ENCODE measurements around the gene CBLL1. TPM values are rescaled to one million over a fixed set of nuclear protein-coding genes. Genes with fewer than 3 reads are reported as not detected.
A peak's percentile ranks its signal among the peaks of the same experiment; 100 is the strongest.

CBLL1 gene
- polyA plus RNA-seq, 1 of the 3 experiments (the other 2 are of a cell fraction) = 28.8 TPM

- TF ChIP-seq USF1 (IDR thresholded peaks at IDR 0.05; ENCODE audit: borderline replicate concordance, low read depth) (no peak), YY1 (IDR thresholded peaks at IDR 0.05; ENCODE audit: low read depth) (no peak), TCF12 (IDR thresholded peaks at IDR 0.05) (no peak), TEAD4 (IDR thresholded peaks at IDR 0.05; ENCODE audit: borderline replicate concordance, insufficient read depth) (no peak)
Observed at GRCh38 chr7:107723255-107723654, 20.7 kb upstream of the CBLL1 start (continued).

- Histone ChIP-seq H3F3A (replicated peaks; ENCODE audit: insufficient read depth) (no peaks in the 10 kb centered on the region), H4K20me1 (ENCODE audit: insufficient read depth) (no peaks in the 10 kb centered on the region), H3K4me2 (no peak overlapping the region), H3K4me3 (ENCODE audit: low read depth in 2 of 2, low read length in 1 of 2) (no peak overlapping the region), H2AFZ (ENCODE audit: low read depth) (no peak overlapping the region), H3K27ac (ENCODE audit: low read depth in 2 of 2, low read length in 1 of 2) (no peak overlapping the region), H3K9ac (no peak overlapping the region), H3K36me3 (replicated peaks in 1 of 2; ENCODE audit: control insufficient read depth in 1 of 2, insufficient read depth in 2 of 2, low read length in 1 of 2) (no peaks in the 10 kb centered on the region), H3K9me2 (no peaks in the 10 kb centered on the region), H3K4me1 (ENCODE audit: control insufficient read depth in 1 of 2, insufficient read depth in 2 of 2, low read depth in 1 of 2, low read length in 1 of 2) (no peaks in the 10 kb centered on the region), H3K79me2 (ENCODE audit: insufficient read depth) (no peaks in the 10 kb centered on the region), H3K9me3 (no peaks in the 10 kb centered on the region), H3K27me3 (ENCODE audit: insufficient read depth) (no peaks in the 10 kb centered on the region)
- WGBS (ENCODE audit: low lambda C conversion rate) = 9% methylated on average over 4 of the region's 4 CpGs
- DNase-seq = peak; percentile 71
- TF ChIP-seq PBX3 (IDR thresholded peaks at IDR 0.05) = peak; percentile 43; the same call in 1 of the 2 replicates
- TF ChIP-seq NFIC (IDR thresholded peaks at IDR 0.05; ENCODE audit: borderline replicate concordance) = no peak
- TF ChIP-seq USF1 (IDR thresholded peaks at IDR 0.05; ENCODE audit: borderline replicate concordance, low read depth) = no peak
- peak; percentile 97 for TF ChIP-seq CTCF (IDR thresholded peaks at IDR 0.05)
- TF ChIP-seq TCF12 (IDR thresholded peaks at IDR 0.05) = no peak
- TF ChIP-seq SMC3 (IDR thresholded peaks at IDR 0.05; ENCODE audit: low read depth, low read length) = peak; percentile 93
- TF ChIP-seq YY1 (IDR thresholded peaks at IDR 0.05; ENCODE audit: low read depth) = no peak
- peak; percentile 94 for TF ChIP-seq RAD21 (IDR thresholded peaks at IDR 0.05; ENCODE audit: low read length)
- TF ChIP-seq SIN3A (IDR thresholded peaks at IDR 0.05; ENCODE audit: borderline replicate concordance, low read depth, low read length) = no peak
- no peak for TF ChIP-seq MEF2A (IDR thresholded peaks at IDR 0.05; ENCODE audit: borderline replicate concordance, low read depth)
- TF ChIP-seq CHD2 (IDR thresholded peaks at IDR 0.05; ENCODE audit: low read length, partially characterized antibody) = no peak
- TF ChIP-seq MXI1 (IDR thresholded peaks at IDR 0.05; ENCODE audit: low read depth, low read length) = 0 out of 2 replicates have a peak, but pooled peaks have one; percentile 18
- TF ChIP-seq FOXM1 (IDR thresholded peaks at IDR 0.05; ENCODE audit: low read depth) = no peak
- TF ChIP-seq IRF3 (IDR thresholded peaks at IDR 0.05; ENCODE audit: low read depth, low read length) = no peak
- CTCF ChIA-PET = interaction anchor here (0.6 to 8.0 kb wide), 26 partner anchors 12 to 766 kb away, joined by 3 to 92 read pairs (median 4); partner anchors contain the start of genes CBLL1 and SLC26A4
- POLR2A ChIA-PET = no interaction called here
Observed at GRCh38 chr7:107725138-107725740, 18.7 kb upstream of the CBLL1 start.

All from SK-N-SH (cell line).